ENCODE data around the gene AGK. TPM values are rescaled to one million over a fixed set of nuclear protein-coding genes. Genes with fewer than 3 reads are reported as not detected.

The AGK gene
- total and polyA plus RNA-seq, 4 donors = 13.7 to 39.1 (median 20.9) TPM

Other genes with a start within 250 kb of the AGK start
- gene DENND11, start 150.8 kb downstream of the AGK start, total RNA-seq = 10 to 100 TPM; 24.1 to 43.3 TPM
- gene DENND11, start 150.8 kb downstream of the AGK start, polyA plus RNA-seq = 1 to 10 TPM; 5.1 to 8.2 TPM
- gene WEE2, start 156.9 kb downstream of the AGK start, total RNA-seq = not detected
- gene WEE2, start 156.9 kb downstream of the AGK start, polyA plus RNA-seq = not detected
- 100 to 1,000 TPM in 1 of 2 donors, 10 to 100 TPM in 1; 96.8 to 109 TPM for gene SSBP1, start 186.9 kb downstream of the AGK start, total RNA-seq
- 100 to 1,000 TPM; 162 to 263 TPM for gene SSBP1, start 186.9 kb downstream of the AGK start, polyA plus RNA-seq
- 10 to 100 TPM in 1 of 2 donors, 1 to 10 TPM in 1; 2.2 to 13.0 TPM for gene TAS2R3, start 212.7 kb downstream of the AGK start, total RNA-seq
- gene TAS2R3, start 212.7 kb downstream of the AGK start, polyA plus RNA-seq = not detected
- 1 to 10 TPM; 1.4 to 9.3 TPM for gene TAS2R4, start 225.3 kb downstream of the AGK start, total RNA-seq
- gene TAS2R4, start 225.3 kb downstream of the AGK start, polyA plus RNA-seq = under 1 TPM; 0.06 to 0.35 TPM
- gene TAS2R5, start 238.8 kb downstream of the AGK start, total RNA-seq = 1 to 10 TPM; 1.2 to 6.8 TPM
- under 1 TPM; 0.41 to 0.55 TPM for gene TAS2R5, start 238.8 kb downstream of the AGK start, polyA plus RNA-seq

All from lung (tissue), 4 donors.